OCI-LY1 (cell line): Measurements from ENCODE around the gene WDR59.

ENCODE experiments used
- EZH2 ChIP-seq: fragments of 200-600 bp; sonication (generic), shearing (Covaris generic); IDR thresholded peaks from 2 replicates; pipeline ENCODE4 v1.8.0; 2017; ENCODE audit warnings: borderline replicate concordance, mixed run types, mild to moderate bottlenecking, antibody characterized with exemption, low read length, moderate library complexity, mixed read lengths
- TF ChIP-seq, protein P1 (sequence below): fragments of 200-600 bp; sonication (generic), shearing (Covaris generic); IDR thresholded peaks from 2 replicates; pipeline ENCODE4 v1.5.1; 2017; ENCODE audit warnings: mild to moderate bottlenecking, antibody characterized with exemption, low read length, moderate library complexity, mixed read lengths

DNA sequence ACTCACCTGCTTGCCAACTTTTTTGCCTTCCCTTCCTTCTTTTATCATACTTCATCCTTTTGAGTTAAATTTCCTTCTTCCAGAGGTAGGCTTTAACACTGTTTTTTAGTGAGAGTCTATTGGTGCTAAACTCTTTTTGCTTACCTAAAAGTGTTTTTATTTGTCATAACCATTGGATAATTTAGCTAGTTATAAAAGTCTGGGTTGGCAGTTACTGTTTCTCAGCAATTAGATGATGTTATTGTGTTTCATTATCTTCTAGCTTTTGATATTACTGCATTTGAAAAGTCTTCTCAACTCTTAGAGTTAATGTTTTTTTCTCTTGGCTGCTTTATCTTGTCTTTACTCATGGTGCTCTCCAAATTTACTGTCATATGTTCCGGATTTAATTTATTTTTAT, 36.5 kb upstream of the WDR59 start:
- TF ChIP-seq, protein P1, sequence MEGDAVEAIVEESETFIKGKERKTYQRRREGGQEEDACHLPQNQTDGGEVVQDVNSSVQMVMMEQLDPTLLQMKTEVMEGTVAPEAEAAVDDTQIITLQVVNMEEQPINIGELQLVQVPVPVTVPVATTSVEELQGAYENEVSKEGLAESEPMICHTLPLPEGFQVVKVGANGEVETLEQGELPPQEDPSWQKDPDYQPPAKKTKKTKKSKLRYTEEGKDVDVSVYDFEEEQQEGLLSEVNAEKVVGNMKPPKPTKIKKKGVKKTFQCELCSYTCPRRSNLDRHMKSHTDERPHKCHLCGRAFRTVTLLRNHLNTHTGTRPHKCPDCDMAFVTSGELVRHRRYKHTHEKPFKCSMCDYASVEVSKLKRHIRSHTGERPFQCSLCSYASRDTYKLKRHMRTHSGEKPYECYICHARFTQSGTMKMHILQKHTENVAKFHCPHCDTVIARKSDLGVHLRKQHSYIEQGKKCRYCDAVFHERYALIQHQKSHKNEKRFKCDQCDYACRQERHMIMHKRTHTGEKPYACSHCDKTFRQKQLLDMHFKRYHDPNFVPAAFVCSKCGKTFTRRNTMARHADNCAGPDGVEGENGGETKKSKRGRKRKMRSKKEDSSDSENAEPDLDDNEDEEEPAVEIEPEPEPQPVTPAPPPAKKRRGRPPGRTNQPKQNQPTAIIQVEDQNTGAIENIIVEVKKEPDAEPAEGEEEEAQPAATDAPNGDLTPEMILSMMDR: no peak
- no peak for TF ChIP-seq EZH2
